Pancreas (tissue), 10 donors: ENCODE results near the gene TRAF2. TPM values are rescaled to one million over a fixed set of nuclear protein-coding genes. Genes with fewer than 3 reads are reported as not detected.

Experiments used
- ATAC-seq, 4 donors: fragments of 200-7000 bp; cut with Tn5 transposase; one replicate each; pipeline versions ENCODE4 v1.8.0 to v1.9.1; 2020; ENCODE audit warnings: mild to moderate bottlenecking in 4 of 4, moderate library complexity in 4 of 4
- DNase-seq, 6 donors: peaks; one replicate each; pipeline ENCODE4 v3.0.0-alpha.2; 2020
- FAIRE-seq: peaks from 2 replicates; lab custom pipeline; 2012; peaks lifted over from hg19 to GRCh38; lab: Jason Lieb, UNC
- H3K27ac ChIP-seq, 4 donors: fragments of 200-600 bp; sonication (generic); 1 replicate in 3 of 4; 2 replicates in 1 of 4; pipeline versions ENCODE4 v1.5.0 to v1.8.0; 2020
- H3K27me3 ChIP-seq, 4 donors: fragments of 200-600 bp; one replicate each; pipeline ENCODE4 v1.8.0; 2021
- H3K36me3 ChIP-seq, 3 donors: fragments of 200-600 bp; sonication (generic) in 1 of 3; one replicate each; pipeline versions ENCODE4 v1.5.0 to v1.8.0; 2020 to 2021
- H3K4me1 ChIP-seq, 3 donors: fragments of 200-600 bp; one replicate each; pipeline ENCODE4 v1.8.0; 2021
- H3K4me3 ChIP-seq, 4 donors: fragments of 200-600 bp; sonication (generic) in 2 of 4; one replicate each; pipeline versions ENCODE4 v1.5.0 to v1.8.0; 2020 to 2021
- H3K9me3 ChIP-seq, 4 donors: fragments of 200-600 bp; one replicate each; pipeline ENCODE4 v1.8.0; 2021
- CTCF ChIP-seq, 4 donors: fragments of 200-600 bp; sonication (generic) in 3 of 4; IDR thresholded peaks; one replicate each; pipeline versions ENCODE4 v1.5.0 to v1.8.0; 2021; ENCODE audit warnings: antibody characterized with exemption in 4 of 4
- WGBS, 2 donors: extraction: QIAGEN DNeasy Blood & Tissue Kit; methylation state at CpG; one replicate each; pipeline ENCODE4 v1.1.7; 2013; 5-methylcytosine and 5-hydroxymethylcytosine counted together
- intact Hi-C, 3 donors: fragments of 100-400 bp; cut with DNase I; formaldehyde crosslinking; loops; one replicate each; pipeline versions ENCODE4 v1.11.1 to v1.14.2; 2022
- polyA plus RNA-seq, 2 donors: library from polyadenylated mRNA; stranded (reverse); fragments of 200-250 nt; gene quantifications; one replicate each; pipeline ENCODE4 v1.2.3, GENCODE V29; 2013
- total RNA-seq, 6 donors: library from RNA; stranded (reverse); fragmentation: NEBNext Ultra II Directional in 4 of 6; extraction: Animal tissue kit (Norgen Biotek cat#: 25700) in 4 of 6; gene quantifications; one replicate each; pipeline versions ENCODE4 v1.2.1 to v1.2.4, GENCODE V29; 2021 to 2023
- donor health status: healthy with polysubstance abuse.
- donor health status: DM: no; HTN: no; CAD: no; lungs with moderate emphysema.
- donor health status: DM: no; HTN: no; CAD: no.
- donor health status: control.
- donor health status: control.
- donor health status: Bipolar disorder and iron deficiency.
- donor health status: DM: yes; HTN: yes; CAD: no.
- donor health status: DM: no; HTN: no; CAD: no.
- donor health status: DM: no; HTN: no; CAD: no.
- donor health status: DM: yes; HTN: yes; CAD: no.

TRAF2 gene
- total and polyA plus RNA-seq, 8 donors, result 4.8 to 14.4 (median 8.2) TPM

- no peak overlapping the region for H3K4me3 ChIP-seq
- no peak for FAIRE-seq
- DNase-seq, result peak in 1 of 6 donors; percentile 47
- no peaks in the 10 kb centered on the region for H3K9me3 ChIP-seq
- no peak overlapping the region for H3K27ac ChIP-seq
- WGBS, 2 donors, result 78% methylated on average over 72 to 102 of the region's 102 CpGs
- H3K4me1 ChIP-seq, result peaks cover 27 to 38% (median 29%) of the 10 kb centered on the region in 3 donors
- no peak for TF ChIP-seq CTCF (IDR thresholded peaks at IDR 0.05)
- intact Hi-C loops, result loop anchor here in 2 of 3 donors (10.0 kb wide), 2 partner anchors 51 to 99 kb away; partner anchors contain the start of genes C8G (in 1 of the 2), CCDC183 (in 1 of the 2), FBXW5 (in 1 of the 2) and TMEM141 (in 1 of the 2)
- H3K27me3 ChIP-seq, result no peaks in the 10 kb centered on the region
- ATAC-seq, result no peak
- peaks cover 0 to under 1% (median 0%) of the 10 kb centered on the region in 3 donors for H3K36me3 ChIP-seq
Observed at GRCh38 chr9:136845465-136846260, 40.7 kb upstream of the TRAF2 start.

GRCh38 chr9:136846376-136847087 is 39.8 kb upstream of the TRAF2 start:
- no peaks in the 10 kb centered on the region for H3K9me3 ChIP-seq
- DNase-seq (peak in 2 of 6 donors; percentile 60 to 74), FAIRE-seq (no peak), ATAC-seq (no peak)
- H3K4me1 ChIP-seq, result peaks cover 29 to 42% (median 29%) of the 10 kb centered on the region in 3 donors
- no peaks in the 10 kb centered on the region for H3K27me3 ChIP-seq
- WGBS, 2 donors, result 58 to 67% methylated on average over 95 to 98 of the region's 98 CpGs
- H3K27ac ChIP-seq, result no peak overlapping the region
- intact Hi-C loops, result loop anchor here in 2 of 3 donors (10.0 kb wide), 2 partner anchors 52 to 98 kb away; partner anchors contain the start of genes C8G (in 1 of the 2), CCDC183 (in 1 of the 2), FBXW5 (in 1 of the 2) and TMEM141 (in 1 of the 2)
- no peak for TF ChIP-seq CTCF (IDR thresholded peaks at IDR 0.05)
- H3K36me3 ChIP-seq, result peaks cover 0 to 10% (median 0%) of the 10 kb centered on the region in 3 donors
- H3K4me3 ChIP-seq, result peak overlapping the region in 1 of 4 donors; percentile 94

GRCh38 chr9:136847088-136847825 is 39.1 kb upstream of the TRAF2 start:
- 31 to 39% methylated on average over 31 to 75 of the region's 75 CpGs for WGBS, 2 donors
- intact Hi-C loops, result loop anchor here in 2 of 3 donors (10.0 kb wide), 2 partner anchors 52 to 98 kb away; partner anchors contain the start of genes C8G (in 1 of the 2), CCDC183 (in 1 of the 2), FBXW5 (in 1 of the 2) and TMEM141 (in 1 of the 2)

More at GRCh38 chr9:136847088-136847825, 39.1 kb upstream of the TRAF2 start:
- Histone ChIP-seq H3K4me3 (peak overlapping the region; percentile 66 to 94 (median 90)), H3K27ac (peak overlapping the region; percentile 74 to 93 (median 90)), H3K4me1 (peaks cover 28 to 36% (median 29%) of the 10 kb centered on the region in 3 donors), H3K36me3 (peaks cover 0 to 10% (median 0%) of the 10 kb centered on the region in 3 donors), H3K9me3 (no peaks in the 10 kb centered on the region), H3K27me3 (no peaks in the 10 kb centered on the region)
- no peak for TF ChIP-seq CTCF (IDR thresholded peaks at IDR 0.05)
- ATAC-seq (peak in 2 of 4 donors; percentile 1 to 2), DNase-seq (peak in 3 of 6 donors; percentile 56 to 85 (median 70)), FAIRE-seq (no peak)
